K562 (cell line): ENCODE data around the gene IFT172. TPM values are rescaled to one million over a fixed set of nuclear protein-coding genes. Genes with fewer than 3 reads are reported as not detected.

Experiments used
- CHD7 ChIP-seq: fragments of 200-600 bp; sonication (generic); IDR thresholded peaks from one replicate; pipeline ENCODE4 v1.6.1; 2012; ENCODE audit warnings: mild to moderate bottlenecking, low read depth, low read length, inconsistent platforms
- SMARCA4 ChIP-seq: fragments of 450-650 bp; IDR thresholded peaks from 2 replicates; pipeline ENCODE4 v1.6.1; 2016
- SMARCB1 ChIP-seq: IDR thresholded peaks from 2 replicates; pipeline ENCODE4 v1.6.1; 2011; ENCODE audit warnings: improper control_type of control experiment, low read depth; ENCODE audit not compliant: insufficient read length
- ZFP36 ChIP-seq: fragments of 150-350 bp; IDR thresholded peaks from 2 replicates; pipeline ENCODE4 v1.6.1; 2018; ENCODE audit warnings: low read length, low read depth; ENCODE audit not compliant: partially characterized antibody
- polyA plus RNA-seq, 8 experiments: library from polyadenylated mRNA; depleted of rRNA in 4 of 8; stranded (reverse) in 5 of 8; unstranded in 3 of 8; fragments of >200 nt; fragmentation: Nextera tagmentation in 2 of 8; fragmentation: Illumina TruSeq in 1 of 8; extraction: Ambion mirVana in 2 of 8; extraction: Trizol in 1 of 8; gene quantifications; 2 replicates each; pipeline versions ENCODE4 v1.2.1 to v1.2.3, GENCODE V29; 2011 to 2014; ENCODE audit warnings: inconsistent platforms in 1 of 8, missing spikeins in 1 of 8
- total RNA-seq, 7 experiments: library from RNA; depleted of rRNA in 6 of 7; stranded (reverse); fragments of >200 nt in 6 of 7; fragmentation: Illumina TruSeq in 2 of 7; extraction: Trizol in 2 of 7; gene quantifications; 2 replicates each; pipeline versions ENCODE4 v1.2.1 to v1.2.3, GENCODE V29; 2011 to 2021; ENCODE audit warnings: low replicate concordance in 1 of 7

The IFT172 gene
- total and polyA plus RNA-seq, 9 of the 15 experiments (the other 6 are each of a cell fraction or from before 2014, with no cell fraction given) = 5.6 to 19.1 (median 13.5) TPM

- TF ChIP-seq CHD7 = no peak
- no peak for TF ChIP-seq ZFP36
- TF ChIP-seq SMARCA4 = no peak
- TF ChIP-seq SMARCB1 = no peak
Observed at GRCh38 chr2:27409321-27410073, 80.0 kb downstream of the IFT172 start, which contains the start of gene PPM1G (continued).
